ENCODE results near the gene APOBEC3G.
"Not testable (repeated sequence)": the region's sequence is repeated elsewhere in the genome, so short reads cannot be mapped to it uniquely, and the experiment has no call there.

The APOBEC3G gene

DNA sequence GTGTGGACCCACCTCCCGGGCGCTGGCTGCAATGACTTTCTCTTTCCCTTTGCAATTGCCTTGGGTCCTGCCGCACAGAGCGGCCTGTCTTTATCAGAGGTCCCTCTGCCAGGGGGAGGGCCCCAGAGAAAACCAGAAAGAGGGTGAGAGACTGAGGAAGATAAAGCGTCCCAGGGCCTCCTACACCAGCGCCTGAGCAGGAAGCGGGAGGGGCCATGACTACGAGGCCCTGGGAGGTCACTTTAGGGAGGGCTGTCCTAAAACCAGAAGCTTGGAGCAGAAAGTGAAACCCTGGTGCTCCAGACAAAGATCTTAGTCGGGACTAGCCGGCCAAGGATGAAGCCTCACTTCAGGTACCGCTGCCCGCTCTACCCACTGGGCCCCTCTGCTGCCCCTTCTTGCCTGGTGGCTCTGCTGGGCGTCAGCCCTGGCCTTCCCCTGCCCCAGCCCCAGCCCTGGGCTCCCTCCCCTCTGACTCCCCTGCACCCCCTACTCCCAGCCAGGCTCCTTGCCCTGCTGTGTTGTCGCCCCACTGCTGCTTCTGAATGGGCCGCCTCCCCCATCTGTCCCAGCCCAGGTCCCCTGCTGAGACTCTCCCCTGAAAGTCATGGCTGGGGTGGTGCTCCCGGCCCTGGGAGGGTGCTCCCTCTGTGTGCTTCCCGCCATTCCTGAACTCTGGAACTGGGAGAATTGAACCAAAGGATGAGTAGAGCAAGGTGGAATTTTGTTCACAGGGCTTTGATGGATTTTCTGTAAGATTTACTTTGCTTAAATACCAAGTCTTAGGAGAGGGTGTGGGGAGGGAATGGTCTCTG is at the start of gene APOBEC3G:
APOBEC3G (plus strand) TSS at position 250 of the 815 bp plus-strand sequence; CDS start at position 337, 87 bp downstream.
- not testable (repeated sequence) for DNase-seq

- no peak for DNase-seq
Observed at GRCh38 chr22:39027717-39028116, 49.4 kb upstream of the APOBEC3G start.

- no peak for DNase-seq
Observed at GRCh38 chr22:39028281-39028680, 48.8 kb upstream of the APOBEC3G start.

GRCh38 chr22:39029227-39029626 is 47.8 kb upstream of the APOBEC3G start:
- DNase-seq = no peak

DNA sequence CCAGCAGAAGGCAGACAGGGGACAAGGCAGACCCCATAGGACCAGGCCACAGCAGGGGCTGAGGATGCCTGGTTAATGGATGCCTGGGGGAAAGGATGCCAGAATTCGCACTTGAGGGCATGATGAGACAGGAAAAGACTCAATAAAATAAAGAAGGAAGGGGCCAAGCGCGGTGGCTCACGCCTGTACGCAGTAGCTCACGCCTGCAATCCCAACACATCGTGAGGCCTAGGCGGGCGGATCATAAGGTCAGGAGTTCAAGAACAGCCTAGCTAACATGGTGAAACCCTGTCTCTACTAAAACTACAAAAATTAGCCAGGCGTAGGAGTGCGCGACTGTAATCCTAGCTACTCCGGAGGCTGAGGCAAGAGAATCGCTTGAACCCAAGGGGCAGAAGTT is 46.4 kb upstream of the APOBEC3G start:
- no peak for DNase-seq

GRCh38 chr22:39031434-39032295 is 45.4 kb upstream of the APOBEC3G start:
- not testable (repeated sequence) for DNase-seq

- not testable (repeated sequence) for DNase-seq
Observed at GRCh38 chr22:39037071-39037470, 40.0 kb upstream of the APOBEC3G start.

GRCh38 chr22:39039306-39040126 is 37.6 kb upstream of the APOBEC3G start:
- no peak for DNase-seq

DNA sequence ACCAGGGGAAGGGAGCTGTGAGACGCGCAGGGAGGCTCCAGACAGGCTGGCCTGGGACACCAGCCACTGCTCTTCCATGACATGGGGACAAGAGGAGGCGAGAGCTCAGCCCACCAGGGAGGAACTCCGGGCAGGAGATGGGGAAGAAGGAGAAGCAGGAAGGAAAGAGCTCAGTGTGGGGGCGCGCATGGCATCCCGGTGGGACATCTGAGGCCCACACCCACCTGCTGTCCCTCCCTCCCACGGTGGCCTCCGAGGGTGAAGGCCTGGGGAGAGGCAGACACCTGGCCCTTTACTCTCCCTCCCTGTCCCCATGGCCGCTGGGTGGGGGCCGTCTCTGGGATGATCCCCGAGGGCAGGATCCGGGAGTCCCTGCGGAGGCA is 36.9 kb upstream of the APOBEC3G start:
- DNase-seq = not testable (repeated sequence)

DNA sequence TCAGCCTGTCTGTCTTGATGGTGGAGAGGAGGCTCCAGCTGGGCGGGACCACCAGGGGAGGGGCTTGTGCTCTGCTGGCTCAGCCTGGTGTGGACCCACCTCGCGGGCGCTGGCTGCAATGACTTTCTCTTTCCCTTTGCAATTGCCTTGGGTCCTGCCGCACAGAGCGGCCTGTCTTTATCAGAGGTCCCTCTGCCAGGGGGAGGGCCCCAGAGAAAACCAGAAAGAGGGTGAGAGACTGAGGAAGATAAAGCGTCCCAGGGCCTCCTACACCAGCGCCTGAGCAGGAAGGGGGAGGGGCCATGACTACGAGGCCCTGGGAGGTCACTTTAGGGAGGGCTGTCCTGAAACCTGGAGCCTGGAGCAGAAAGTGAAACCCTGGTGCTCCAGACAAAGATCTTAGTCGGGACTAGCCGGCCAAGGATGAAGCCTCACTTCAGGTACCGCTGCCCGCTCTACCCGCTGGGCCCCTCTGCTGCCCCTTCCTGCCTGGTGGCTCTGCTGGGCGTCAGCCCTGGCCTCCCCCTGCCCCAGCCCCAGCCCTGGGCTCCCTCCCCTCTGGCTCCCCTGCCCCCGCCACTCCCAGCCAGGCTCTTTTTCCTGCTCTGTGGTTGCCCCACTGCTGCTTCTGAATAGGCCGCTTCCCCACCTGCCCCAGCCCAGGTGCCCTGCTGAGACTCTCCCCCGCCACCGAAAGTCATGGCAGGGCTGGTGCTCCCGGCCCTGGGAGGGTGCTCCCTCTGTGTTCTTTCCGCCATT is 36.4 kb upstream of the APOBEC3G start, which contains the start of gene APOBEC3F:
APOBEC3F (plus strand) TSS at position 327 of the 759 bp plus-strand sequence; CDS start at position 424, 97 bp downstream.
- DNase-seq = not testable (repeated sequence)

- no peak for DNase-seq
Observed at GRCh38 chr22:39041908-39042307, 35.2 kb upstream of the APOBEC3G start.

DNA sequence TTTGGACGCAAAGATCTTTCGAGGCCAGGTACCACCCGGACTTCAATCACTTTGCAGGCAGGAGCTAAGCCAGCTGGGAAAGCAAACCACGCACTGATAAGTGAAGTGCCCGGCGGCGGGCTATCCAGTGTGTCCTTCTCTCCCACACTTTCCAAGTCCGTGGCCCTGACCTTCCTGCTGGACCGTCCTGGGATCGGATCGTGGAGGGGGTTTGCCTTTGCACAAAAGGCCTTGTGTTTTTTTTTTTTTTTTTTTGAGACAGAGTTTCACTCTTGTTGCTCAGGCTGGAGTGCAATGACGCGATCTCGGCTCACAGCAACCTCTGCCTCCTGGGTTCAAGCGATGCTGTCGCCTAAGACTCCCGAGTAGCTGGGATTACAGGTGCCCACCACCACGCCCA is 34.0 kb upstream of the APOBEC3G start:
- not testable (repeated sequence) for DNase-seq

GRCh38 chr22:39045136-39045535 is 31.9 kb upstream of the APOBEC3G start:
- DNase-seq = not testable (repeated sequence)

GRCh38 chr22:39049486-39049885 is 27.6 kb upstream of the APOBEC3G start:
- DNase-seq = not testable (repeated sequence)

- not testable (repeated sequence) for DNase-seq
Observed at GRCh38 chr22:39051844-39052495, 25.1 kb upstream of the APOBEC3G start.

GRCh38 chr22:39055658-39056057 is 21.4 kb upstream of the APOBEC3G start:
- DNase-seq = no peak

GRCh38 chr22:39061290-39061689 is 15.8 kb upstream of the APOBEC3G start:
- DNase-seq = not testable (repeated sequence)

- not testable (repeated sequence) for DNase-seq
Observed at GRCh38 chr22:39061951-39062350, 15.1 kb upstream of the APOBEC3G start.

GRCh38 chr22:39063904-39064303 is 13.2 kb upstream of the APOBEC3G start:
- DNase-seq = not testable (repeated sequence)

- DNase-seq = not testable (repeated sequence)
Observed at GRCh38 chr22:39066442-39067276, 10.4 kb upstream of the APOBEC3G start.
